IPS-20b (cell line): ENCODE data around the gene MSTO1.
"Not testable (repeated sequence)": the region's sequence is repeated elsewhere in the genome, so short reads cannot be mapped to it uniquely, and the experiment has no call there.

Experiments used
- H3K27ac ChIP-seq: one replicate; pipeline ENCODE4 v1.5.1; 2013; ENCODE audit warnings: low read length
- H3K27me3 ChIP-seq: 2 replicates; pipeline ENCODE4 v1.6.1; 2013; ENCODE audit warnings: mild to moderate bottlenecking, low read length, inconsistent platforms; ENCODE audit not compliant: insufficient read depth
- H3K36me3 ChIP-seq: 2 replicates; pipeline ENCODE4 v1.6.1; 2013; ENCODE audit warnings: low read depth, mild to moderate bottlenecking, inconsistent platforms, low read length, moderate library complexity; ENCODE audit not compliant: insufficient read depth
- H3K4me1 ChIP-seq: 2 replicates; pipeline ENCODE4 v1.6.1; 2013; ENCODE audit warnings: mild to moderate bottlenecking, control low read depth, inconsistent platforms, low read length, moderate library complexity; ENCODE audit not compliant: insufficient read depth
- H3K4me3 ChIP-seq: 2 replicates; pipeline ENCODE4 v1.5.1; 2013; ENCODE audit warnings: mild to moderate bottlenecking, low read length, inconsistent platforms
- H3K9ac ChIP-seq: 2 replicates; pipeline ENCODE4 v1.6.1; 2013; ENCODE audit warnings: low read depth, mild to moderate bottlenecking, inconsistent platforms, low read length, moderate library complexity
- H3K9me3 ChIP-seq: 2 replicates; pipeline ENCODE4 v1.6.1; 2013; ENCODE audit warnings: mild to moderate bottlenecking, low read depth, low read length, inconsistent platforms; ENCODE audit not compliant: insufficient read depth

MSTO1 gene

GRCh38 chr1:155651861-155652661 is 42.0 kb downstream of the MSTO1 start:
- peaks cover 5% of the 10 kb centered on the region for H3K4me1 ChIP-seq
- H3K36me3 ChIP-seq, result no peaks in the 10 kb centered on the region
- H3K4me3 ChIP-seq, result no peak overlapping the region
- peaks cover 10% of the 10 kb centered on the region; the same call in 1 of the 2 replicates for H3K9me3 ChIP-seq
- H3K27ac ChIP-seq, result no peak overlapping the region
- H3K9ac ChIP-seq, result no peak overlapping the region
- H3K27me3 ChIP-seq, result 0 out of 2 replicates have a peak, but pooled peaks cover 7% of the 10 kb centered on the region

- Histone ChIP-seq H3K4me3 (no peak overlapping the region), H3K9me3 (peaks cover 10% of the 10 kb centered on the region; the same call in 1 of the 2 replicates), H3K27ac (no peak overlapping the region), H3K36me3 (no peaks in the 10 kb centered on the region), H3K4me1 (peaks cover 5% of the 10 kb centered on the region), H3K9ac (no peak overlapping the region), H3K27me3 (0 out of 2 replicates have a peak, but pooled peaks cover 7% of the 10 kb centered on the region)
Observed at GRCh38 chr1:155652951-155653350, 42.9 kb downstream of the MSTO1 start.

GRCh38 chr1:155657463-155657862 is 47.4 kb downstream of the MSTO1 start:
- Histone ChIP-seq H3K9ac (no peak overlapping the region), H3K27me3 (0 out of 2 replicates have a peak, but pooled peaks cover 7% of the 10 kb centered on the region)

GRCh38 chr1:155661239-155661638 is 51.2 kb downstream of the MSTO1 start:
- not testable (repeated sequence) for H3K4me1 ChIP-seq, H3K27ac ChIP-seq, H3K9me3 ChIP-seq, H3K27me3 ChIP-seq, H3K4me3 ChIP-seq, H3K9ac ChIP-seq
- peaks cover 66% of the 10 kb centered on the region for H3K36me3 ChIP-seq

More at GRCh38 chr1:155657463-155657862, 47.4 kb downstream of the MSTO1 start:
- Histone ChIP-seq H3K4me3 (no peak overlapping the region), H3K4me1 (no peaks in the 10 kb centered on the region), H3K36me3 (peaks cover 35% of the 10 kb centered on the region), H3K9me3 (no peaks in the 10 kb centered on the region), H3K27ac (no peak overlapping the region)
